ENCODE data around the gene TMEM95. TPM values are rescaled to one million over a fixed set of nuclear protein-coding genes. Genes with fewer than 3 reads are reported as not detected.

The TMEM95 gene
- total and polyA plus RNA-seq, 4 donors, result not detected

- TF ChIP-seq SP1 (IDR thresholded peaks at IDR 0.05) (no peak), JUND (IDR thresholded peaks at IDR 0.05) (no peak), FOXA1 (IDR thresholded peaks at IDR 0.05) (no peak), RXRA (IDR thresholded peaks at IDR 0.05) (no peak), TAF1 (conservative IDR thresholded peaks at IDR 0.05) (no peak), EGR1 (IDR thresholded peaks at IDR 0.05; ENCODE audit: low read depth in 2 of 2) (no peak)
Observed at GRCh38 chr17:7328840-7329373, 26.0 kb upstream of the TMEM95 start, which contains the start of gene NEURL4 (continued).

GRCh38 chr17:7329374-7329996 lies 25.5 kb upstream of the TMEM95 start:
- Histone ChIP-seq H3K9ac (ENCODE audit: low read depth in 1 of 2, low read length in 2 of 2) (peak overlapping the region; percentile 57 to 68), H3K4me1 (ENCODE audit: control insufficient read depth in 4 of 4, insufficient read depth in 4 of 4, low read length in 3 of 4) (peaks cover 8 to 22% (median 15%) of the 10 kb centered on the region in 4 donors), H3K4me3 (ENCODE audit: low read depth in 1 of 3, low read length in 3 of 3) (peak overlapping the region; percentile 70 to 93 (median 84)), H3K27ac (ENCODE audit: low read depth in 1 of 2, low read length in 2 of 2) (peak overlapping the region; percentile 65 to 82), H3K9me3 (ENCODE audit: control insufficient read depth in 4 of 4, low read length in 3 of 4) (no peaks in the 10 kb centered on the region), H3K27me3 (ENCODE audit: control insufficient read depth in 4 of 4, insufficient read depth in 4 of 4, low read length in 3 of 4) (no peaks in the 10 kb centered on the region), H3K36me3 (ENCODE audit: control insufficient read depth in 4 of 4, insufficient read depth in 3 of 4, low read depth in 1 of 4, low read length in 3 of 4) (peaks cover 0 to 18% (median 6%) of the 10 kb centered on the region in 4 donors)
- DNase-seq (ENCODE audit: low spot score), result peak; percentile 95
- under 1% methylated on average over 43 of the region's 43 CpGs for WGBS
- TF ChIP-seq RXRA (IDR thresholded peaks at IDR 0.05) (peak; percentile 52 to 73), GABPA (IDR thresholded peaks at IDR 0.05 in 1 of 2, conservative IDR thresholded peaks at IDR 0.05 in 1 of 2) (peak in 1 of 2 donors; percentile 75), FOXA1 (IDR thresholded peaks at IDR 0.05) (peak; percentile 12), HNF4G (IDR thresholded peaks at IDR 0.05) (no peak), TAF1 (conservative IDR thresholded peaks at IDR 0.05) (no peak), ATF3 (IDR thresholded peaks at IDR 0.05) (no peak), RAD21 (IDR thresholded peaks at IDR 0.05) (no peak), YY1 (IDR thresholded peaks at IDR 0.05) (peak; percentile 92), NR2F2 (IDR thresholded peaks at IDR 0.05) (peak; percentile 43), ZBTB33 (IDR thresholded peaks at IDR 0.05) (peak; percentile 9), REST (IDR thresholded peaks at IDR 0.05) (peak; percentile 46), SP1 (IDR thresholded peaks at IDR 0.05) (peak; percentile 69), EGR1 (IDR thresholded peaks at IDR 0.05; ENCODE audit: low read depth in 2 of 2) (no peak), MAX (IDR thresholded peaks at IDR 0.05) (no peak), CTCF (IDR thresholded peaks at IDR 0.05; ENCODE audit: low read depth, low read length, missing input control) (no peak), FOXA2 (IDR thresholded peaks at IDR 0.05) (no peak), HNF4A (conservative IDR thresholded peaks at IDR 0.05) (peak in 1 of 2 donors; percentile 46), JUND (IDR thresholded peaks at IDR 0.05) (no peak)
